HG02884 (cell line): ENCODE results near the gene CHERP.
"Not testable (repeated sequence)": the region's sequence is repeated elsewhere in the genome, so short reads cannot be mapped to it uniquely, and the experiment has no call there.

Source experiments
- ATAC-seq: cut with Tn5 transposase; IDR thresholded peaks from one replicate; pipeline ENCODE4 v1.9.1; 2021; ENCODE audit warnings: mild to moderate bottlenecking, moderate library complexity; ENCODE audit not compliant: unreplicated experiment

CHERP gene

GRCh38 chr19:16579381-16579780 is 37.1 kb upstream of the CHERP start:
- no peak for ATAC-seq

GRCh38 chr19:16577531-16577985 is 35.3 kb upstream of the CHERP start:
- no peak for ATAC-seq

GRCh38 chr19:16576690-16577530 is 34.7 kb upstream of the CHERP start:
- ATAC-seq = no peak

DNA sequence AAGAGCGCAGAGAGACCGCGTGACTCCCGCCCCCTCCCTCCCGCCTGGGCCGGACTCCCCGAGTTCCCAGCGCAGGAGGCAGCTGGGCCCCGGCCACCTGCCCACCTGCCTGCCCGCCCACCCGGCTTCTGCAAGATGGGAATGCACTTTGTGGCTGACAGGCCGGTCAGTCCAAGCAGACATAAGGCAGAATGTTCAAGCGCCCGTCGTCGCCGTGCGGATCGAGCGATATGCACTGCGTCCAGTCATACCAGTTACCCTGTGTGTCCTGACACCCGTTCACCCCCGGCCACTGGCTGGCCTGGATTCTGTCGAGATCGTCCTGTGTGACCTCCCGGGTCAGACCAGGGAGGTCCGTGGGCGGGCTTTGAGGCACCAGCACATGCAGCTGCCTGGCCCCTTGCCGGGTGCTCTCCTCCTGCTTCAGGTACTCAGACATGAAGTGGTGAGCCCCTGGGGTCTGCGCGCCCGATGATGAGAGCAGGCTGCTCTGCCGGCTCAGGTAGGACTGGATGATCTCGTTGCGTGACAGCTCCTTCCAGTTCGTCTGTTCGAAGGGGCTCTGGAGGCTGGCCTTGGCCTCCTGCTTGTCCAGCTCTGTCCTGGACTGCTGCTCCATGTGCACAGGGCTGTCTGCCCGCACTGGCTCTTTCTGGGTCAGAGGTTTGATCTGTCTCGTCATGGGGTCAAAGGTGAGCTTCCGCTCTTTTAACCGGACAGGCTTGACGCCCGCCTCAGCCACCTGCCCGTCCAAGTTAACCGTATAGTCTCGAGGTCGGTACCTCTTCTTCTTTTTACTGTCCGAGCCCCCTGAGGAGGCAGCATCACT is 33.8 kb upstream of the CHERP start:
- ATAC-seq = no peak

DNA sequence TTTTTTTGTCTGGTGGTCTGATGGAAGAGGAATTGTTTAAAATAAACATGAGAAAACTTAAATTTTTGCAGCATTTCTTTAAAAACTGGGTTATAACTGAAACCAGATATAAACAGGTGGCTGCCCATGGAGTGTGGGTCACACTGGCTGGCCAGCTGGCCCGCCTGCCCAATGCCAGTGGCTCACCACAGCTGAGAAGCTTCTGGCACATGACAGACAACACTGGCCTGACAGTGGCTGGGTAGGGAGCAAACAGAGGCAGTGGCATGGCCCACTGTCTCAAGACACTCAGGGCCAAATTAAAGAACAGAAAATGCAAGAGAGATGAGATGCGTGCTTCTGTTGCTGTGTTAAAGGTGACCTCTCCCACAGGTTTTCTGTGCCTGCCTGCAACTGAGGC is 33.0 kb upstream of the CHERP start:
- no peak for ATAC-seq

GRCh38 chr19:16573925-16574324 is 31.7 kb upstream of the CHERP start:
- no peak for ATAC-seq

DNA sequence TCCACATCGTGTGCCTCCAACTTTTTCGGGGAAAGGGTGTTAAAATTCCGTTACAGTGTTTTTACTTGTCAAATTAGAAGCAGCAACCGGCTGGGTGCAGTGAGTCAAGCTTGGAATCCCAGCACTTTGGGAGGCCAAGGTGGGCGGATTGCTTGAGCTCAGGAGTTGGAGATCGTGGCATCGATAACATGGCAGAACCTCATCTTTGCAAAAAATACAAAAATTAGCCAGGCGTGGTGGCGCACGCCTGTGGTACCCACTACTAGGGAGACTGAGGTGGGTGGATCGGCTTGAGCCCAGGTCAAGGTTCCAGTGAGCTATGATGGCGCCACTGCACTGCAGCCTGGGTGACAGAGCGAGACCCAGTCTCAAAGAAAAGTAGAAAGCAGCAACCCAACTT is 31.1 kb upstream of the CHERP start:
- no peak for ATAC-seq

DNA sequence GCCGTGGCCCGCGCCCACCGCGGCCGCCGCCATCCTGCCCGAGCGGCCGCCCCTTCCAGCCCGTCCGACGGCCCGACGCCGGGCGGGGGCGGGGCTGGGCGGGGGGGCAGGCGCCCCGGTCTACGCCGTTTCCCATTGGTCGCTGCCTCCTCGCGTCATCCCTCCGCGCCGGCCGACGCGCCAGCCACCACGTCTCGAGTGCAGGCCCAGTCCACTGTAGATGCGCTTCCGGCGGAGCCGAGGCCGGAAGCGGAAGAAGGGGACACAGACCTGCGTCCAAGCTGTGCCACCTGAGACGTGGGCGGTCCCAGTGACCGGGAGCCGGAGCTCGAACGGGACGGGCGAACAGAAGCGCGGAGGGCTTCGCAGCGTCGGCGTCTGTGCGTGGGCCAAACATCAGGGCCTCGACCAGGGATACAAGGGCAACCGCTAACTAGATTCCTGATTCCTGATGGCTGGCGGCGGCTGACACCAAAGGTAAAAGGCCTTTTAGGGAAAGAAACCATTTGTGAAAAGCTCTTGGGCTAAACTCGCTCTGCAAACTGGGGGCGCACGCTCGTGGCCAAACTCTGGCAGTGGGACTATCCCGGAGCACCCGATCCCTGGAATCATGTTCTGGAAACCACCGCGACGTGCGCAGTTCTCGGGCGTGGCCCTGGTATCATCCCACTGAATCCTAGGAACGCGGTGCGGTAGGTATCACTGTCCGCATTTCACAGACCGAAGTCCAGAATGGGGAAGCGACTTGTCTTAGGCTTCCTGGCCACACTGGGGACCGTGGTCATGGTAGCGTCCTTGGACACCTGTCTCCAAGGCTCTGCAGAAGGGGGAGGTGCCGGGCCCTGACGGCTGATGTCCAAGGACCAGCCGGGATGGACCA is 30.3 kb upstream of the CHERP start, which contains the start of gene SLC35E1:
TSS of gene SLC35E1 (minus strand) at position 84 of the 880 bp plus-strand sequence. CDS start at position 33, 51 bp downstream.
- peak; percentile 82 for ATAC-seq

DNA sequence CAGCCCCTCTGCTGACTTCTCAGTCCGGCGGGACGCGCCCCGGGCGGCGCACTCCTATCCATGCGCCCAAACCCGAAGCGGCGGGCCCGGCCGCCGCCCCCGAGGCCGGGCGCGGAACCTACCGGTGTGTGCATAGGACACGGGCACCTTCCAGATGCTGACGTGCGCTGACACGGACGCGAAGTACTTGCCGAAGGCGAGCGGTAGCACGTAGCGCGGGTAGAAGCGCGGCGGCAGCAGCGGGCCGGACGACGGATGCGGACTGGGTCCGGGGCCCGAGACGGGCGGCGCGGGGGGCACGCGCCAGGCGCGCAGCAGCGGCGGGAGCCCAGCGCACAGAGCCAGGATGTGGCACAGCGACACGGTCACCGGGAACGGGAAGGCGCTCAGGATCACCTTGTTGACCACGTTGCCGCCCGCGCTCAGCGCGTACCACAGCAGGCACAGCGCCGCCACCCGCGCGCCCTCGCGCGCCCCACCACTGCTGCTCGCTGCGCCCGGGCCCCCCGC is 29.6 kb upstream of the CHERP start:
- no peak for ATAC-seq

GRCh38 chr19:16571283-16571682 is 29.0 kb upstream of the CHERP start:
- ATAC-seq = no peak

DNA sequence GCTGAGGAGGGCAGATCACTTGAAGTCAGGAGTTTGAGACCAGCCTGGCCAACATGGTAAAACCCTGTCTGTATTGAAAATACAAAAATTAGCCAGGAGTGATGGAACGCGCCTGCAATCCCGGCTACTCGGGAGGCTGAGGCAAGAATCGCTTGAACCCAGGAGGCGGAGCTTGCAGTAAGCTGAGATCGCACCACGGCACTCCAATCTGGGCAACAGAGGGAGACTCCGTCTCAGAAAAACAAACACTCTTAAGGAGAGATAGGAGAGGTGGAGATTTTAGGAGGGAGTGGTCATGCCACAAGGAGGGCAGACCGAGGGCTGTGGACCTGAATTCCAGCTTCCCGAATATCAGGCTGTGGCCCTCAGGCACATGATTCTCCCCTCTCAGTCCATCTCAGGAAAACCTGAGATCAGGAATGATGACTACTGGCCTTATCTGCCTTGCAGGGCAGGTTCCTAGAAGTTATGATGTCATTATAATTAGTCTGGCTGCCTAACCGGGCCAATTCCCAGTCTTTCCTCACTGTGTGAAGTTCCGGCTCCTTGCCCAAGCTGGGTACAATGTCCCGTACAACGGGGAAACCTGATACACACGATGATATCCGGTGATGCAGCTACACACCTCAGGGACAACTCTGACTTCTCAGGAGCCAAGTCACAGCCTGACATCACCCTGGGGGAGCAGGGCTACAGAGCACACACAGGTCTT is 27.5 kb upstream of the CHERP start:
- no peak for ATAC-seq

DNA sequence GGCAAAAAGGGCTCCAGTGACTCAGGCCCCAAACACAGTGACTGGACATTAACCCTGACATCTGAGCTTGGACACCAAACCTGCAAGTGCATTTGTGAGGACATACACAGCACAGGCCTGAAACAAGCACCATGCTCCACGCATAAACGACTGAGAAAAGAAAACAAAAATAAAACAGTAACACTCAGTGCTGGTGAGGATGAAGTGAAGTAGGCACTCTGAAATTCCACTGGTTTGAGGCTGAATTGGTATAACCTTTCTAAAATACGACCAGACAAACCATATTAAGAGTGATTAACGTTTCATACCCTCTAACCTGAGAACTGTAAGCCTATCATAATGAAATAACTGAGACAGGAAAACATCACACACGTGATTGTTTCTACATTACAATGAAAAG is 24.5 kb upstream of the CHERP start:
- no peak for ATAC-seq

DNA sequence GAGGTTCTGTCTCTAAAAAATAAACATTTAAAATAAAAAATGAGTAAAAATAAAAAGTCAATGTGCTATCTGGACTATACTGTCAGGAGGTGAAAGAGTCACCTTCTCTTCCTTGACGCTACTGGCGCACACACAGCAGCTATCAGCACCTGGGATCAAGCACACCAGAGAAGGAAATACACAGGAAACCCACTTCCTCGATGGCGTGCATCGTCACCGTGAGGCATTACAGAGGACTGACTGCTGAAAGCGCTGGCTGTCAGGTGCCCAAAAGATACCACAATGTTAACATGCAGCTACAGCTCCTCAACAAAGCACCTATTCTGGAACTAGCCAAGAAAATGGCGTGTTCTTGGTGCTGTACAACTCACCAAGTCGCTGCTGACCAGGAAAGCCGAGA is 23.9 kb upstream of the CHERP start:
- no peak for ATAC-seq

GRCh38 chr19:16564842-16565241 is 22.6 kb upstream of the CHERP start:
- no peak for ATAC-seq

- no peak for ATAC-seq
Observed at GRCh38 chr19:16562608-16563025, 20.4 kb upstream of the CHERP start.

DNA sequence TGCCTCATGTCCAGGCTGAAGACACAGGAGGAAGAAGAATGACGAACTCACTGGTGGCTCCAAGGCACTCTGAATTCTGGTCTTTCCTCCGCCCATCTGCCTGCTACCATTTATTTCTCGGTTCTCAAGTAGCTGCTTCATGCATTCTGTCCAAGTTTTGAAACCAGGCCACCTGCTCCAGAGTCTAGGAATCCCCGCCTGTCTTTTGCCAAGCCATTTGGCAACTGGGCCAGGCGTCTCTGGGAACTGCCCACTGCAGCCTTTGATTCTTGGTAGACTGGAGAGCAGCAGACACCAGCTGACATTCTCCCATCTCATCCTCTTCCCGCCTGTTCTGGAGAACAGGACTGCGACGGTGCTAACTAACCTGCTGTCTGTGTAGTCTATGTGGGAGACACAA is 19.1 kb upstream of the CHERP start:
- ATAC-seq = no peak

DNA sequence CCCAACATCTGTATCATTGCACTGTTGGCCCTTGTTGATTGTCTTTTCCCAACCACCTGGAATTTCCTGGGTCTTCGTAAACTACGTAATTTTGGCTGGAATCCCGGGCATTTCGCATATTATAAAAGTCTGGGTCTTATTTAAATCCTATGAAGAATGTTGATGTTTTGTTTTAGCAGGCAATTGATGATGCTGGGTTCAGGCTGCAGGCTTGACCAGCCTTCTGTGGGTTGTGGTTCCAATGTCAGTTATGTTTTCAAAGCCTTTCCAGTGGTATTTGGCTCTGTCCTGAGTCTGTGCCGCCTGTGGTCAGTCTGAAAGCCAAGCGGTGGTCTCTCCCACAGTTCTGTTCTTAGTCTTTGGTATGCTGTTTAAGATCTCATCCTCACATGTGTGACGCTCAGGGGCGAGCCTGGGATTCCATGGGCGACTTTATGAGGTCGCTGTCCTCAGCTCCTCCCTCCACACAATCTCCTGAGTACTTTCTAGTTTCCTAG is 17.6 kb upstream of the CHERP start:
- no peak for ATAC-seq

GRCh38 chr19:16554776-16555175 is 12.5 kb upstream of the CHERP start:
- ATAC-seq = no peak

GRCh38 chr19:16551902-16552301 is 9.7 kb upstream of the CHERP start:
- not testable (repeated sequence) for ATAC-seq

DNA sequence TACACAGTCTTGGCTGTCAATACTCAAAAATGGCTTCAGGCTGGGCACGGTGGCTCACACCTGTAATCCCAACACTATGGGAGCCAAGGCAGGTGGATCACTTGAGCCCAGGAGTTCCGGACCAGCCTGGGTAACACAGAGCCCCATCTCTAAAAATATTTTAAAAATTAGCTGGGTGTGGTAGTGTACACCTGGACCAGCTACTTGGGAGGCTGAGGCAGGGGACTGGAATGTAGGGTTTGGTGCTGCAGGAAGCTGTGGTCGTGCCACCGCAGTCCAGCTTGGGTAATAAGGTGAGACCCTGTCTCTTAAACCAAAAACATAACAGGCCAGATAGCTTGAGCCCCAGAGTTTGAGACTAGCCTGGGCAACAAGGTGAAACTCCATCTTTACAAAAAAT is 6.7 kb upstream of the CHERP start:
- no peak for ATAC-seq
